GM04503 (cell line): ENCODE measurements around the gene CNBP.
A peak's percentile ranks its signal among the peaks of the same experiment; 100 is the strongest.

Experiments used
- DNase-seq: peaks from one replicate; pipeline ENCODE4 v3.0.0-alpha.2; 2012; ENCODE audit warnings: low read depth

Gene CNBP

DNA sequence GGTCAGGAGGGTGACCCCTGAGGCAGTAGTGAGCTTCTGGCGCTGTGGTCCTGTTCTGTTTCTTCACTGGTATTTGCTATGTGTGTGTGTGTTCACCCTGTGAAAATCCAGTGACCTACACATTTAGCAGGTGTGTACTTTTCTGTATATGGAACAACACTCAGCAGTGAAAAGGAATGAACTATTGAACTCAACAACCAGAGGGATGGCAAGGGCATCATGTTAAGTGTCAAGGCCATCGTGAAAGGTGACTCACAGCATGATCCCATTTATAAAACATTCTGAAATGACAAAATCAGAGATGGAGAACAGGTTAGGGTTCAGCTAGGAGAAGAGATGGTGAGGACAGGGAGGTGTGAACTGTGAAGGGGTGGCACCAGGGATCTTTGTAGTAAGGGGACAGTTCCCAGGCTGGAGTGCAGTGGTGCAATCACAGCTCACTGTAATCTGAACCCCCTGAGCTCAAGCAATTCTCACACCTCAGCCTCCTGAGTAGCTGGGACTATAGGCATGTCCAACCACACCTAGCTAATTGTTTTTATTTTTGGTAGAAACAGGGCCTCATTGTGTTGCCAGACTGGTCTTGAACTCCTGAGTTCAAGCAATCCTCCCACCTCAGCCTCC is 52.1 kb downstream of the CNBP start:
- no peak for DNase-seq

DNA sequence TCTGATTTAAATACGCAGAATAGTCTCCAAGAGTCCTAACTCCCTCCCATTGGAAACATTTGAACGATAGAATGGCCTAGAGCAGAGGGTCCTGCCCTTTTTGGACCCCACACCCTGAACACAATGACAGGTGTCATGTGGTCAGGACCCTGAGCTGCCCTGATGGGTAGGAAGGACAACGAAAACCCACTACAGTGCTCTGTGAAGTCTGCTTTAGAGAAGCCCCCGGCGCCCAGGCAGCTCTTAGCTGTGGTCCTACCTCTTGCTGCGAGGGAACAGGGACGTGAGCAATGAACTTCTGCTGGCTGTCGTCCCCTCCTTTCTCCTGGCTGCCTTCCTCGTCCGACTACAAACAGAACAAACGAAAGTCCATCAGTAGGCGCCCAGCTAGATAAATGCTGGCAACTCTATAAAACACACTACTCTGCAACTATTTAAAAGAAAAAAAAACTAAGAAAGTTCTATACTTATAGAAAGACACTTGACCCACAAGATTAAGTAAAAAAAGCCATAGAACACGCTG is 53.3 kb downstream of the CNBP start:
- no peak for DNase-seq

DNA sequence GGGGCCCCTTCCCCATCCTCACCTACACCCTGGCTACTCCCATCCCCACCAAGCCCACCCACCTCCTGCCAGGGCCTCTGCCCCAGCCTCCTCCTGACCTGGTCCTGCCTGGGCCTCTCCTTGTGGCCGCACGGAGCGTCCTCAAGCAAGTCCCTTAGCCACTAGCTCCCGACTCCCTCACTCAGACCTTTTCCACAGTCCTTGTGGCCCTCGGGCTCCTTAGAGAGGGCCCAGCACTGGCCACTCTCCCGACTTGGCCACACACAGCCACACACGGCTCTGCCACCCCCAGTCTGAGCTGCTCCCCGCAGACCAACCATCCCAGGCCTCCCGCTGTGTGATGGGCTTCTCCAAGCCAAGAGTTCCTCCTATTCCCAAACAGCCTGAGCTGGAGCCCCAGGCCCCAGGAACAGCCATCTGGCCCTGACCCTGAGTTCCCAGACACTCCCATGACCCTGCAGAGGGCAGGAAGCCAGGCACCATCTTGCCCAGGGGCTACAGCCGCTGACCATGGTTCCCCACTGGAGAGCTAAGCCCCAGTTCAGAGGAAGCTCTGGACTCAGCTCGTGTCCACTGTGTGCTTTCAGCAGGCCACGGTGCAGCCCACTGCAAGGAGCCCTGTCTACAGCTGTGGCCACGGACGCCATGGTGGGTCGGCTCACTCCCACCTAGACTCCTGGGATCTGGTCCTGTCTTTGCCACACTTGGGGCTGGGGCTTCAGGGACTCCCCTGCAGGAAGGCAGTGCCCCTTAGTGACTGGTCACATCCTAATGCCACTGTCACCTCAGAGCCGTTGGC is 55.1 kb downstream of the CNBP start:
- no peak for DNase-seq

DNA sequence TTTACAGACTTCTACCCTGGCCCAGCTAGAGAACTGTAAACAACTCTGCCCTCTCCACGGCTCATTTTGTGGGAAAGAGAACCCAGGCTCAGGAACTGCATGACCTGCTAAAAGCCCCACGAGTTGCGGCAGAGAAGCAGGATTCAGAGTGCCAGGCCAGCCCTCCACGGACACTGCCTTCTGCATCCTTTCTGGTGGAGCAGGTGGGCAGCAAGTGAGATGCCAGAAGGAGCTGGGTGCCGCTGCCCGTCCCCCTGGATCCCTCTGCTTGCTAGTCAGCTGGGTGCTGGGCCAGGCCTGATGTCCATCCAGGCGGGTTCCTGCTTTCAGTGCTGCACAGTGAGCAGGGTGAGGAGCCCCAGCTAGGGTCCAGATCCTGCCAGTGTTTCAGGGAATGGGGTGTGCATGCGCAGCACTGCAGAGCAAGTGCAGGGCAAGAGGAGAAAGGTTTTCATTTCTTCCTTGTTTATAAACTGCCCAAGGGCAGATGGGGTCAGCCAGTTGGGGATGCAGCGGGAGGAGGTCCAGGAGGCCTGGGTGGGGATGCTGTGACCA is 56.9 kb downstream of the CNBP start:
- no peak for DNase-seq

GRCh38 chr3:129123314-129124060 is 60.2 kb downstream of the CNBP start:
- DNase-seq: peak; percentile 34

DNA sequence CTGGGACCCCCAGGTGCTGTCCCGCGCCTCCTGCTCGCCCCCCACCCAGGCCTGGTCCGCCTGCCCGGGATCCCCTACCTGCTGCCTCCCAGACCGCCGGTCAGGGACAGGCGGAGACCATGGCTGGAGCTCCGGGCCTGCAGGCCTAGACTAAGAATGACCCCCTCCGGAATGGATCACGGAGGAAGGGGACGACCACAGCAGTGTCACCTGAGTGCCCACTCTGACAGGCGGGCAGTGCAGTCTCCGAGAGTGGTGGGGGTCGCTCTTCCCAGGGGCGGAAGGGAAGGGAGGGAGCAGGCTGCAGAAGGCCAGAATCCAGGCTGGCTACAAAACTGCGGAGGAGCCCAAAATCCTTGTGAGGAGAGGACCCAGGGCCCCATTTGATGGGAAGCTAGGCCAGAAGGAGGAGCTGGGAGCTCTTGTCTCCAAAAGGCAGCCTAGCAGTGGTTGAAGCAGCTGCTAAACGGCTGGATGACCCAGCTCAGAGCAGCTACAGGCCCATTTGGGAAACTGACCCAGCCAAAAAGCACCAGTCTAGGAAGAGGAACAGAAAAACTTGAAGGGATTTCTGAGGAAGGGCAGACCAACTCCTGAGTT is 61.2 kb downstream of the CNBP start:
- DNase-seq: no peak

GRCh38 chr3:129121792-129122411 is 61.8 kb downstream of the CNBP start, which contains the start of gene RAB43:
Gene RAB43, minus strand, starts transcription at chr3:129121804. Its CDS starts 315 bp downstream, at chr3:129121489.
- DNase-seq: no peak

- no peak for DNase-seq
Observed at GRCh38 chr3:129121016-129121791, 62.5 kb downstream of the CNBP start.

DNA sequence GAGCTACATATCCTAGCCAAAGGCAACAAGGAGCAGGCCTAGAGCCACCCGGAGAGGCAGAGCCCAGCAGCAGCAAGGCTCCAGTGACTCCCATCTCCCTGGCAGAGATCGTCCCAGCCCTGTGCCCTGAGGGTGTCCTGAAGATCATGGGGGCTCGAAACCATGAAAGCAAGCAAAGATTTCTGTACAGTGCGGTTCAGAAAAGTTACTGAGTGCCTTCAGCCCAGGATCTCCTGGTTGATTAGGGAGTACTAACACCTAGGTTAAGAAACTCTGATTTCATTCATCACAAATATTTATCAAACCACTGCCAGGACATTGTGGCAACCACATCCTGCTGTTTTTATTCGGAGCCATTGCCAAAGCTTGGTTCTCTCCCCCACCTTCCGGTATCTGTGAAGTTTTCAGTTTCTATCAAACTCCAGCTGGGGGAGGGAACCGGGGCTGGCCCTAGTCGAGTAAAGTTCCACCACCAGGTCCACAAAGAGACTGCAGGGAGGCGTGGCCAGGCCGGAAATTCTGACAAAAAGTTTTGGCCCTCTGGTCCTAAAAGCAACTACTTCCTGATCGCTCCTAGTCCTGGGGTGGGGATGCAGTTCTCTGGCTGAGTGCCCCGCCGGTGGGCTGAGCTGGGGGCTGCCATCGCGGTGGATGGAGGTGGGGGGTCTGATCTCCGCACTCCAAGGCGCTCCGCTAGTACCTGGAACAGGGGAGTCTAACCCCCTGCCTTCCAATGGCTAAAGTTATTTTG is 63.3 kb downstream of the CNBP start:
- DNase-seq: peak; percentile 77

DNA sequence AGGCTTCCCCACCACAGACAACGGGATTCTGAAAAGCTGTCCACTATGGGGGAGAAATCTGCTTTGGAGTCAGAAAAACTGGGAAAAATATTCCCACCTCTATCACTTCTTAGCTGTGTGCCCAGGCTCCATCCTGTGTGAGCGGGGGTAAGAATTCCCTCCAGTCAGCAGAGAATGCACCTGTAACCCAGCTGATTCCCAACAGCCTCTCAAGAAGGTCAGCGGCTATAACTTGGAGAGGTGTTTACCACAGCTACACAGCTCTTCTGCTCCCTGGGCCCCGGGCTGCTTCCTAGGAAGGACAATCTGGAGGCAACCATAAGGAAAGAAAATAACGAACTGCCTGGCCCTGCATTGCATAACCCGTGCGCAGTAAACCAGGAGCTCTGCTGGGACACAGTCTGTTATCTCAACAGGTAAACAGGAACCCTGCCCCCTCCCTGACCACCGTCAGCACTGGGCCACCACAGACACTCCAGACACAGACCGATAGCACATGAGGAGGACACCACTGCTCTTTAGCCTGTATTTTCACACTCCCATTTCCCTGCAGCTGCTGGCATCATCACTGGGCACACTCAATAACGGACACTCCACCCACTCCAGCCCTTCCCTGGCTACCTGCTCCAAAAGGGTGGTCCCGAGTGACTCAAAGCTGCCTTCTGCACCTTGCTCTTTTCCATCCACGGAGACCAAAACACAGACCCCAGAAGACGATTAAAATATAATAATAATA is 64.2 kb downstream of the CNBP start:
- no peak for DNase-seq

DNA sequence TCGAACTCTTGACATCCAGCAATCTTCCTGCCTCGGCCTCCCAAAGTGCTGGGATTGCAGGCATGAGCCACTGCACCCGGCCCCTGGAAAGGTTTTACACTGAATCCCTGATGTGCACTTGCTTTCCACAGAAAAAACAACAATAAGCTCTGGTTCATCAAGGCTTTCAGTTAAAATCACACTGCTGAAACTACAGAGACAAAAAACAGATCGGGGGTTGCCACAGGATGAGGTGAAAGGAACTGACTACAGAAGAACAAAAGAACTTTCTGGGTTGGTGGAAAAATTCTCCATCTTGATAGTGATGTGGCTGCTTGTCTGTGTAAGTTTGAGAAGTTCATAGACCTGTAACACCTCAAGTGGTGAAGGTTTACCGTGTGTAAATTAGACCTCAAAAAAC is 65.0 kb downstream of the CNBP start:
- no peak for DNase-seq
